ENCODE data around the gene GNB1. TPM values are rescaled to one million over a fixed set of nuclear protein-coding genes. Genes with fewer than 3 reads are reported as not detected.

GNB1 gene
- total and polyA plus RNA-seq, 2 donors (not counting 1 experiment from before 2014, with no cell fraction given) = 91.3 to 485 TPM

GRCh38 chr1:1763657-1764621 lies 126.9 kb downstream of the GNB1 start:
- Histone ChIP-seq H3K4me2 (ENCODE audit: extremely low read depth, insufficient read depth, low read length) (no peak overlapping the region), H3K4me3 (replicated peaks in 1 of 4; ENCODE audit: control extremely low read depth in 1 of 4, insufficient read depth in 1 of 4, low read depth in 3 of 4, low read length in 4 of 4) (no peak overlapping the region), H3K9ac (ENCODE audit: insufficient read depth, low read length) (no peak overlapping the region), H4K20me1 (ENCODE audit: control insufficient read depth, extremely low read depth, insufficient read depth, low read length) (no peaks in the 10 kb centered on the region), H3K36me3 (ENCODE audit: control insufficient read depth, insufficient read depth, low read length) (peaks cover 25% of the 10 kb centered on the region), H2AFZ (ENCODE audit: low read length) (no peak overlapping the region), H3K9me3 (ENCODE audit: control insufficient read depth, insufficient read depth, low read depth, low read length) (no peaks in the 10 kb centered on the region), H3K27me3 (ENCODE audit: control insufficient read depth, insufficient read depth, low read length) (no peaks in the 10 kb centered on the region), H3K27ac (ENCODE audit: insufficient read depth, low read length) (no peak overlapping the region), H3K79me2 (ENCODE audit: control insufficient read depth, insufficient read depth, low read length) (peaks cover 26% of the 10 kb centered on the region), H3K4me1 (ENCODE audit: control insufficient read depth, extremely low read depth, insufficient read depth, low read length) (no peaks in the 10 kb centered on the region)
- TF ChIP-seq, protein P1, sequence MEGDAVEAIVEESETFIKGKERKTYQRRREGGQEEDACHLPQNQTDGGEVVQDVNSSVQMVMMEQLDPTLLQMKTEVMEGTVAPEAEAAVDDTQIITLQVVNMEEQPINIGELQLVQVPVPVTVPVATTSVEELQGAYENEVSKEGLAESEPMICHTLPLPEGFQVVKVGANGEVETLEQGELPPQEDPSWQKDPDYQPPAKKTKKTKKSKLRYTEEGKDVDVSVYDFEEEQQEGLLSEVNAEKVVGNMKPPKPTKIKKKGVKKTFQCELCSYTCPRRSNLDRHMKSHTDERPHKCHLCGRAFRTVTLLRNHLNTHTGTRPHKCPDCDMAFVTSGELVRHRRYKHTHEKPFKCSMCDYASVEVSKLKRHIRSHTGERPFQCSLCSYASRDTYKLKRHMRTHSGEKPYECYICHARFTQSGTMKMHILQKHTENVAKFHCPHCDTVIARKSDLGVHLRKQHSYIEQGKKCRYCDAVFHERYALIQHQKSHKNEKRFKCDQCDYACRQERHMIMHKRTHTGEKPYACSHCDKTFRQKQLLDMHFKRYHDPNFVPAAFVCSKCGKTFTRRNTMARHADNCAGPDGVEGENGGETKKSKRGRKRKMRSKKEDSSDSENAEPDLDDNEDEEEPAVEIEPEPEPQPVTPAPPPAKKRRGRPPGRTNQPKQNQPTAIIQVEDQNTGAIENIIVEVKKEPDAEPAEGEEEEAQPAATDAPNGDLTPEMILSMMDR (conservative IDR thresholded peaks at IDR 0.05 in 1 of 2, IDR thresholded peaks at IDR 0.05 in 1 of 2; ENCODE audit: low read depth in 1 of 2, low read length in 2 of 2) = no peak
- TF ChIP-seq EZH2 (IDR thresholded peaks at IDR 0.05; ENCODE audit: low read length, missing control alignments) = no peak
- peak in 1 of 2 donors; percentile 14 for DNase-seq (ENCODE audit: low read depth in 2 of 2)

DNA sequence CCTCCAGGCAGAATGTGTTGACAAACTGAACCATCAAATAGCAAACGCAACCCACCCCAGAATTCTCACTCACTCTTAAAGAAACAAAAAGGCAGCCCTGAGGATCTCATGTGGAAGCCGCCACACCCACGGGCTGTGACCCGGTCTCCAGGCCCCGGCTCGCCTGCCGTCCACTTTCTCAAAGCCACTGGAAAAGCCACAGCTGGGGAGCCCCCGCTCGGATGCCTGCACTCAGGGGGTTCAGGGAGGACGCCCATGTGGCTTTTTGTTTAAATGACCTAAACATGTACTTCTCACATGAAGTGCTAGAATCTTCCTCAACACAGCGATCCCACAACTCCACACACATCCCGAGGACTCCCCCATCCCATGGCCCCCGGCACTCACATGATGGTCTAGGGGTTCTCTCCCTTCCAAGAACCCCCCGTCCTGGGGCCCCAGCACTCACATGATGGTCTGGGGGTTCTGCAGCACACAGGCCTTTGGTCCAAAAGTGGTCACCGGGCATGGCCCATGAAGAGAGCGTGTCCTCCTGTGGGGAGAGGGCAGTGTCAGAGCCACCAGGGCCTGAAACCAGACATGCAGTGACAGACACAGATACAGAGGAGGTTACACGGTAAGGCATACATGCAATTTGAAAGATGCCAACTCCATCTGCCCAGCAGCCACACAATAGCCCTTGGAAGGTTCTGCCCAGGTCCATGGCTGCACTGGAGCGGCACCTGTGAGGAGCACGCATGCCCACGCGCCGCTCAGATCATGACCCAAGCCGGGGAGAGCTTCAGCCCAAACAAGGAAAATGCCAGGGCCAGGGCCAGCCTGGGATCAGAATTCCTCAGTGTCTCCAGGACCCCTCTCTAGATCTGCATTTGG lies 129.1 kb downstream of the GNB1 start:
- Histone ChIP-seq H3K36me3 (ENCODE audit: control insufficient read depth, insufficient read depth, low read length) (peaks cover 27% of the 10 kb centered on the region), H3K9ac (ENCODE audit: insufficient read depth, low read length) (no peak overlapping the region), H3K4me2 (ENCODE audit: extremely low read depth, insufficient read depth, low read length) (no peak overlapping the region), H3K9me3 (ENCODE audit: control insufficient read depth, insufficient read depth, low read depth, low read length) (no peaks in the 10 kb centered on the region), H3K27ac (ENCODE audit: insufficient read depth, low read length) (no peak overlapping the region), H4K20me1 (ENCODE audit: control insufficient read depth, extremely low read depth, insufficient read depth, low read length) (no peaks in the 10 kb centered on the region), H3K27me3 (ENCODE audit: control insufficient read depth, insufficient read depth, low read length) (no peaks in the 10 kb centered on the region), H3K4me1 (ENCODE audit: control insufficient read depth, extremely low read depth, insufficient read depth, low read length) (no peaks in the 10 kb centered on the region), H2AFZ (ENCODE audit: low read length) (no peak overlapping the region), H3K4me3 (replicated peaks in 1 of 4; ENCODE audit: control extremely low read depth in 1 of 4, insufficient read depth in 1 of 4, low read depth in 3 of 4, low read length in 4 of 4) (no peak overlapping the region), H3K79me2 (ENCODE audit: control insufficient read depth, insufficient read depth, low read length) (peaks cover 11% of the 10 kb centered on the region)
- no peak for DNase-seq (ENCODE audit: low read depth in 2 of 2)
- TF ChIP-seq, protein P1 (conservative IDR thresholded peaks at IDR 0.05 in 1 of 2, IDR thresholded peaks at IDR 0.05 in 1 of 2; ENCODE audit: low read depth in 1 of 2, low read length in 2 of 2) = no peak
- TF ChIP-seq EZH2 (IDR thresholded peaks at IDR 0.05; ENCODE audit: low read length, missing control alignments) = no peak

DNA sequence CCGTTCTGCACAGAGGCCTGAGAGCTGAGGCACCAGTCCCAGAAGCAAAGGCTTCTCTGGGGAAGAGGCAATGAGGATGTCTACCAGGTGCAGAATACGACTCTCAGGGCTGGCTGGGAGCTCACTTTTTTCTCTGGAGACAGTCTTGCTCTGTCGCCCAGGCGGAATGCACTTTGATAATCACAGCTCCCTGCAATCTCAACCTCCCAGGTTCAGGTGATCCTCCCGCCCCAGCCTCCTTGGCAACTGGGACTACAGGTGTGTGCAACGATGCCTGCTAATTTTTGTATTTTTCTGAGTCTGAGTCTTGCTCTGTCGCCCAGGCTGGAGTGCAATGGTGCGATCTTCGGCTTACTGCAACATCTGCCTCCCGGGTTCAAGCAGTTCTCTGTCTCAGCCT lies 130.2 kb downstream of the GNB1 start:
- TF ChIP-seq, protein P1 (conservative IDR thresholded peaks at IDR 0.05 in 1 of 2, IDR thresholded peaks at IDR 0.05 in 1 of 2; ENCODE audit: low read depth in 1 of 2, low read length in 2 of 2) = no peak
- TF ChIP-seq EZH2 (IDR thresholded peaks at IDR 0.05; ENCODE audit: low read length, missing control alignments) = no peak
- no peaks in the 10 kb centered on the region for H3K27me3 ChIP-seq (ENCODE audit: control insufficient read depth, insufficient read depth, low read length)
- DNase-seq (ENCODE audit: low read depth in 2 of 2) = no peak
- no peak overlapping the region for H3K4me2 ChIP-seq (ENCODE audit: extremely low read depth, insufficient read depth, low read length)
- H3K27ac ChIP-seq (ENCODE audit: insufficient read depth, low read length) = no peak overlapping the region
- H3K4me3 ChIP-seq (replicated peaks in 1 of 4; ENCODE audit: control extremely low read depth in 1 of 4, insufficient read depth in 1 of 4, low read depth in 3 of 4, low read length in 4 of 4) = no peak overlapping the region
- H3K4me1 ChIP-seq (ENCODE audit: control insufficient read depth, extremely low read depth, insufficient read depth, low read length) = no peaks in the 10 kb centered on the region
- no peaks in the 10 kb centered on the region for H4K20me1 ChIP-seq (ENCODE audit: control insufficient read depth, extremely low read depth, insufficient read depth, low read length)
- H3K9me3 ChIP-seq (ENCODE audit: control insufficient read depth, insufficient read depth, low read depth, low read length) = no peaks in the 10 kb centered on the region
- H3K79me2 ChIP-seq (ENCODE audit: control insufficient read depth, insufficient read depth, low read length) = peaks cover 9% of the 10 kb centered on the region
- H3K9ac ChIP-seq (ENCODE audit: insufficient read depth, low read length) = no peak overlapping the region
- peaks cover 31% of the 10 kb centered on the region for H3K36me3 ChIP-seq (ENCODE audit: control insufficient read depth, insufficient read depth, low read length)
- no peak overlapping the region for H2AFZ ChIP-seq (ENCODE audit: low read length)
